ENCODE measurements around the gene EXOC8.

GRCh38 chr1:231313661-231314060 is 24.0 kb downstream of the EXOC8 start:
- no peak for TF ChIP-seq POLR2A (IDR thresholded peaks at IDR 0.05)
- TF ChIP-seq CTCF (IDR thresholded peaks at IDR 0.05): no peak
- no peak for TF ChIP-seq EP300 (IDR thresholded peaks at IDR 0.05)
